Measurements from ENCODE around the gene XDH. TPM values are rescaled to one million over a fixed set of nuclear protein-coding genes. Genes with fewer than 3 reads are reported as not detected.
A peak's percentile ranks its signal among the peaks of the same experiment; 100 is the strongest.

XDH gene
- total and polyA plus RNA-seq, 2 experiments from 2014 or later = 1.8 to 2.4 TPM

DNA sequence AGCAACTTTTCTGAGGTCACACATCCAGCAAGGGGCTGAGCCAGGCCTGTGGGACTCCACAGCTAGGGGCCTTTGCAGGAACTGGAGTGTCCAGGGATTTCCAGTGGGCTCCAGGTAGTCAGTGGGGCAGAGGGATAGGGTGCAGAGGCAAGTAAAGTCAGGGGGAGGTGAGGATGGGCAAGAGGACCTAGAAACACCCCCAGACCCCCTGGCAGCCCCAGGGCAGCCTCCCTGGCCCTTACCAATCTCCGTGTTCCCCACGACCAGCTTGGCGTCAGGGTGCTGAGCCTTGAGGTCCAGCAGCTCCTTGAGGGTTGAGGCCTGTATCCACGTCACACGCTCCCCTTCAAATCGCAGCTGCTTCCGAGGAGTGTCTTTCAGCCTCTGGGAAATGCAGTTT lies 28.4 kb downstream of the XDH start:
- no peaks in the 10 kb centered on the region for H3K9me2 ChIP-seq (ENCODE audit: insufficient read depth)
- WGBS, 2 experiments (ENCODE audit: low coverage in 1 of 2, low lambda C conversion rate in 2 of 2, missing lambda C conversion rate in 2 of 2) = 99 to 100% methylated on average over 7 of the region's 7 CpGs
- in situ Hi-C loops (cut with MboI) = no loop called here

DNA sequence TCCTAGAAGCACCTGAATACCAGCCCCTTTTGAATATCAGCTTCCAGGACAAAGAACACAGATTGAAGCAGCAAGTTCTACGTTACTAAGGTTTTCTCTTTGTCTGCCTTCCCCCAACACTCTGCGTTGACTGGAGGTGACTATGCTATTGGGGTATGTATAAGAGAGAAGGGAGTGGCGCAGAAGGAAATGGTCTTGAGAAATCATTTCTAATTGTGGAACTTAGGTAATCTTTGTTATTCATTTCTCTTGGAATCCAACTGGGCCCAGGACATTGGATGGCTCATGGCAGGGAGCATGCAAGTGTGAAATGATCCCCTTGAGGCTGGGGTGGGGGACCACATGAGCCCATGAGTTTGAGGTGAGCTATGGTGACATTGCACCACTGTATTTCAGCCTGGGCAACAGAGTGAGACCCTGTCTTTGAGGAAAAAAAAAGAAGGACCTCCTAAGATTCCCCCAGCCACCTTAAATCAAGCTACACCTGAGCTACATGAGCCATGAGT lies 29.7 kb downstream of the XDH start:
- no peaks in the 10 kb centered on the region for H3K9me2 ChIP-seq (ENCODE audit: insufficient read depth)
- peak overlapping the region; percentile 100 for H3K27ac ChIP-seq
- H2AFZ ChIP-seq = no peak overlapping the region
- no peaks in the 10 kb centered on the region for H3K27me3 ChIP-seq (replicated peaks; ENCODE audit: insufficient read depth)
- no peaks in the 10 kb centered on the region for H3K9me3 ChIP-seq (ENCODE audit: low read depth)
- H3K4me3 ChIP-seq = peak overlapping the region; percentile 64
- no peaks in the 10 kb centered on the region for H3K36me3 ChIP-seq (ENCODE audit: low read depth)
- WGBS, 2 experiments (ENCODE audit: low coverage in 1 of 2, low lambda C conversion rate in 2 of 2, missing lambda C conversion rate in 2 of 2) = 0% methylated on average over 3 of the region's 3 CpGs
- TF ChIP-seq EZH2 (IDR thresholded peaks at IDR 0.05; ENCODE audit: insufficient read depth, poor library complexity, severe bottlenecking) = no peak
- TF ChIP-seq EZH2phosphoT487 (IDR thresholded peaks at IDR 0.05; ENCODE audit: insufficient read depth, low read depth) = no peak
- peak overlapping the region; percentile 90 for H3K4me2 ChIP-seq (ENCODE audit: unreplicated experiment)
- peak overlapping the region; percentile 90 for H3K9ac ChIP-seq
- in situ Hi-C loops (cut with MboI) = no loop called here
- no peaks in the 10 kb centered on the region for H4K20me1 ChIP-seq (ENCODE audit: insufficient read depth)
- no peaks in the 10 kb centered on the region for H3K79me2 ChIP-seq (ENCODE audit: insufficient read depth)
- peak; percentile 98 for DNase-seq
- H3K4me1 ChIP-seq (ENCODE audit: insufficient read depth) = peaks cover 38% of the 10 kb centered on the region
- H3F3A ChIP-seq (ENCODE audit: insufficient read depth) = peaks cover 22% of the 10 kb centered on the region

More for the DNA sequence above, 28.4 kb downstream of the XDH start:
- H2AFZ ChIP-seq = no peak overlapping the region
- TF ChIP-seq EZH2phosphoT487 (IDR thresholded peaks at IDR 0.05; ENCODE audit: insufficient read depth, low read depth) (no peak), EZH2 (IDR thresholded peaks at IDR 0.05; ENCODE audit: insufficient read depth, poor library complexity, severe bottlenecking) (no peak)
- no peak overlapping the region for H3K27ac ChIP-seq
- H3K79me2 ChIP-seq (ENCODE audit: insufficient read depth) = no peaks in the 10 kb centered on the region
- peaks cover 36% of the 10 kb centered on the region for H3F3A ChIP-seq (ENCODE audit: insufficient read depth)
- no peak for DNase-seq
- H3K4me1 ChIP-seq (ENCODE audit: insufficient read depth) = peaks cover 52% of the 10 kb centered on the region
- no peak overlapping the region for H3K4me2 ChIP-seq (ENCODE audit: unreplicated experiment)
- H3K9me3 ChIP-seq (ENCODE audit: low read depth) = no peaks in the 10 kb centered on the region
- H4K20me1 ChIP-seq (ENCODE audit: insufficient read depth) = no peaks in the 10 kb centered on the region
- no peak overlapping the region for H3K9ac ChIP-seq
- H3K4me3 ChIP-seq = no peak overlapping the region
- H3K36me3 ChIP-seq (ENCODE audit: low read depth) = no peaks in the 10 kb centered on the region
- H3K27me3 ChIP-seq (replicated peaks; ENCODE audit: insufficient read depth) = no peaks in the 10 kb centered on the region

DNA sequence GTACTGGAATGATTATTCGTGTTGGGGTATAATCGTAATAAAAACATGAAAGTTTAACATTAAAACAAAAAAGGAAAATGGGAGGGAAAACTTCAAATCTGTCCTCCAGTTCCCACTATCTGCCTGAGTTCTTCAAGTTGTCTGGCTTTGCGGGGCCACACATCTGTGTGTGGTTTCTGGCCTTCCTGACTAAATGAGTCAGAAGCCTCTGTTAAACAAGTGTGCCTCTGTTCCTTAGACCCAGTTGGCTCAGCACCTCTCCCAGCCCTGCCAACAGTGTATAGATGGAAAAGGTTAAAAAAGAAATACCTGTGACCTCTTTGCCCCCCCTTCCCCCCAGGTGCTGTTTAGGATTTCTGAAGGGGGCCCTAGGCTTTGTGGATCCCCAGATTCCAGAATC lies 30.2 kb downstream of the XDH start:
- Histone ChIP-seq H3K4me3 (peak overlapping the region; percentile 64), H3K4me2 (ENCODE audit: unreplicated experiment) (peak overlapping the region; percentile 90), H3K27me3 (replicated peaks; ENCODE audit: insufficient read depth) (no peaks in the 10 kb centered on the region), H3K4me1 (ENCODE audit: insufficient read depth) (peaks cover 38% of the 10 kb centered on the region), H3K79me2 (ENCODE audit: insufficient read depth) (no peaks in the 10 kb centered on the region), H4K20me1 (ENCODE audit: insufficient read depth) (no peaks in the 10 kb centered on the region), H3K9ac (peak overlapping the region; percentile 90), H3F3A (ENCODE audit: insufficient read depth) (peaks cover 22% of the 10 kb centered on the region), H3K36me3 (ENCODE audit: low read depth) (no peaks in the 10 kb centered on the region), H3K9me3 (ENCODE audit: low read depth) (no peaks in the 10 kb centered on the region), H2AFZ (peak overlapping the region; percentile 25; the same call in 1 of the 2 replicates), H3K9me2 (ENCODE audit: insufficient read depth) (no peaks in the 10 kb centered on the region), H3K27ac (peak overlapping the region; percentile 100)
- TF ChIP-seq EZH2phosphoT487 (IDR thresholded peaks at IDR 0.05; ENCODE audit: insufficient read depth, low read depth) = no peak
- TF ChIP-seq EZH2 (IDR thresholded peaks at IDR 0.05; ENCODE audit: insufficient read depth, poor library complexity, severe bottlenecking) = no peak
- in situ Hi-C loops (cut with MboI) = no loop called here
- peak; percentile 96 for DNase-seq
- WGBS, 2 experiments (ENCODE audit: low coverage in 1 of 2, low lambda C conversion rate in 2 of 2, missing lambda C conversion rate in 2 of 2) = 3% methylated on average over 3 of the region's 3 CpGs

DNA sequence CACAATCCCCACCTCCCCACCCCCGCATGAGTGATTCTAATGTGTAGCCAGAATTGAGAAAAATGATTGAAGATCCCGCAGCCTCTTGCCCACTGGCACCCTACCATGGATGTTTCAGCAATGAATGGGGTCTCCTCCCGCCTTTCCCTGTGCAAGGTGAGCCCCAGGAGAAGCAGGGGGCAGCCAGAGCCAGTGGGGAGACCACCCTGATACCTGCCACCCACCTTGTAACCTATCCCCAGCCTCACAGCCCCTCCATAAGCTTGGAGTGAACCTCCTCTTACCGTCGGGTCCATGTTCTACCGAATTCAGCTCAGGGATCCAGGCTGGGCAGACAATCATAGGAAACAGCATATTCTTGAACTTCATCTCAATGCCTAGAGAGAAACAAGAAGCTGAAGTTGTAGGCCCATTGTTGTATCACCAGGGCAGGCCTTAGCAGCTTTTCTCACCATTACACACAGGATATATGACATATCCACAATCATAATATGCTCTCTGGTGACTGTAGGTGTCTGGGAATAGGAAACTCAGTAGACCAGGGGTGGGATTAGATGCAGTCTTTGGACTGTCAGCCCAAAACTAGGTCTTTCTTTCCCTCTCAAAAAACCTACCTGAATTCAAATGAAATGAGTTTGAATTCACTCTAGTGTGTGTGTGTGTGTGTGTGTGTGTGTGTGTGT lies 30.9 kb downstream of the XDH start:
- no peaks in the 10 kb centered on the region for H3K27me3 ChIP-seq (replicated peaks; ENCODE audit: insufficient read depth)
- no peak overlapping the region; the same call in 1 of the 2 replicates for H3K4me3 ChIP-seq
- no peaks in the 10 kb centered on the region for H3K9me3 ChIP-seq (ENCODE audit: low read depth)
- no peaks in the 10 kb centered on the region for H3K9me2 ChIP-seq (ENCODE audit: insufficient read depth)
- WGBS, 2 experiments (ENCODE audit: low coverage in 1 of 2, low lambda C conversion rate in 2 of 2, missing lambda C conversion rate in 2 of 2) = 96 to 97% methylated on average over 6 of the region's 6 CpGs
- peak overlapping the region; percentile 100 for H3K27ac ChIP-seq
- peaks cover 38% of the 10 kb centered on the region for H3K4me1 ChIP-seq (ENCODE audit: insufficient read depth)
- no peaks in the 10 kb centered on the region for H4K20me1 ChIP-seq (ENCODE audit: insufficient read depth)
- peak overlapping the region; percentile 25; the same call in 1 of the 2 replicates for H2AFZ ChIP-seq
- peaks cover 22% of the 10 kb centered on the region for H3F3A ChIP-seq (ENCODE audit: insufficient read depth)
- TF ChIP-seq EZH2 (IDR thresholded peaks at IDR 0.05; ENCODE audit: insufficient read depth, poor library complexity, severe bottlenecking) (no peak), EZH2phosphoT487 (IDR thresholded peaks at IDR 0.05; ENCODE audit: insufficient read depth, low read depth) (no peak)
- H3K9ac ChIP-seq = peak overlapping the region; percentile 90
- in situ Hi-C loops (cut with MboI) = no loop called here
- H3K79me2 ChIP-seq (ENCODE audit: insufficient read depth) = no peaks in the 10 kb centered on the region
- no peaks in the 10 kb centered on the region for H3K36me3 ChIP-seq (ENCODE audit: low read depth)
- H3K4me2 ChIP-seq (ENCODE audit: unreplicated experiment) = peak overlapping the region; percentile 90
- DNase-seq = peak; percentile 69

Measured in GM23248 (cell line).